Memory B cell (primary cell): ENCODE results near the gene CCDC78.
A peak's percentile ranks its signal among the peaks of the same experiment; 100 is the strongest.
"Not testable (repeated sequence)": the region's sequence is repeated elsewhere in the genome, so short reads cannot be mapped to it uniquely, and the experiment has no call there.

Experiments
- ATAC-seq: fragments of 150-1000 bp; cut with Tn5 transposase; 2 replicates; pipeline ENCODE4 v1.10.0; 2021; ENCODE audit warnings: low read depth, mild to moderate bottlenecking, moderate library complexity
- DNase-seq, 2 donors: peaks; one replicate each; pipeline ENCODE4 v3.0.0; 2022; ENCODE audit warnings: low spot score in 2 of 2
- H3K27ac Mint-ChIP-seq: one replicate; pipeline ENCODE4 v1.8.0; 2022; ENCODE audit warnings: mild to moderate bottlenecking, moderate library complexity, mixed read lengths
- H3K27me3 Mint-ChIP-seq: one replicate; pipeline ENCODE4 v1.8.0; 2022; ENCODE audit warnings: mixed read lengths
- H3K36me3 Mint-ChIP-seq: one replicate; pipeline ENCODE4 v1.8.0; 2022; ENCODE audit warnings: mild to moderate bottlenecking, mixed read lengths
- H3K4me1 Mint-ChIP-seq: one replicate; pipeline ENCODE4 v1.8.0; 2022; ENCODE audit warnings: mixed read lengths
- H3K4me3 Mint-ChIP-seq: one replicate; pipeline ENCODE4 v1.8.0; 2022; ENCODE audit warnings: mild to moderate bottlenecking, moderate library complexity, mixed read lengths
- H3K9me3 Mint-ChIP-seq: one replicate; pipeline ENCODE4 v1.8.0; 2022; ENCODE audit warnings: mixed read lengths

The CCDC78 gene

GRCh38 chr16:694863-695354, 31.3 kb downstream of the CCDC78 start:
- Mint-ChIP-seq H3K27ac (no peak overlapping the region), H3K36me3 (no peaks in the 10 kb centered on the region), H3K4me1 (peaks cover 21% of the 10 kb centered on the region), H3K9me3 (no peaks in the 10 kb centered on the region), H3K27me3 (peaks cover 6% of the 10 kb centered on the region), H3K4me3 (peak overlapping the region; percentile 47)
- ATAC-seq = no peak
- DNase-seq = no peak

GRCh38 chr16:694187-694862, 31.9 kb downstream of the CCDC78 start:
- Mint-ChIP-seq H3K27ac (no peak overlapping the region), H3K27me3 (peaks cover 6% of the 10 kb centered on the region)
- no peak for ATAC-seq

GRCh38 chr16:693766-694165, 32.5 kb downstream of the CCDC78 start:
- Mint-ChIP-seq H3K4me3 (peak overlapping the region; percentile 80), H3K4me1 (peaks cover 28% of the 10 kb centered on the region), H3K27me3 (peaks cover 6% of the 10 kb centered on the region), H3K9me3 (no peaks in the 10 kb centered on the region), H3K36me3 (no peaks in the 10 kb centered on the region), H3K27ac (no peak overlapping the region)
- DNase-seq (no peak), ATAC-seq (peak; percentile 47)

More at GRCh38 chr16:694187-694862, 31.9 kb downstream of the CCDC78 start:
- H3K9me3 Mint-ChIP-seq = no peaks in the 10 kb centered on the region
- DNase-seq = no peak
- peaks cover 25% of the 10 kb centered on the region for H3K4me1 Mint-ChIP-seq
- peak overlapping the region; percentile 74 for H3K4me3 Mint-ChIP-seq
- no peaks in the 10 kb centered on the region for H3K36me3 Mint-ChIP-seq

GRCh38 chr16:693364-693763, 32.9 kb downstream of the CCDC78 start:
- Mint-ChIP-seq H3K36me3 (no peaks in the 10 kb centered on the region), H3K4me3 (peak overlapping the region; percentile 80), H3K4me1 (peaks cover 29% of the 10 kb centered on the region), H3K27ac (no peak overlapping the region), H3K9me3 (no peaks in the 10 kb centered on the region), H3K27me3 (peaks cover 6% of the 10 kb centered on the region)
- DNase-seq = no peak
- no peak for ATAC-seq

- Mint-ChIP-seq H3K27ac (no peak overlapping the region), H3K36me3 (no peaks in the 10 kb centered on the region), H3K4me3 (peak overlapping the region; percentile 18), H3K27me3 (peaks cover 6% of the 10 kb centered on the region), H3K4me1 (peaks cover 29% of the 10 kb centered on the region), H3K9me3 (no peaks in the 10 kb centered on the region)
- DNase-seq (no peak), ATAC-seq (no peak)
Measured at GRCh38 chr16:692356-693108, 33.7 kb downstream of the CCDC78 start.

GRCh38 chr16:691242-691641, 35.0 kb downstream of the CCDC78 start:
- not testable (repeated sequence) for DNase-seq, H3K36me3 Mint-ChIP-seq, H3K27ac Mint-ChIP-seq, H3K27me3 Mint-ChIP-seq, ATAC-seq, H3K9me3 Mint-ChIP-seq
- Mint-ChIP-seq H3K4me3 (peak overlapping the region; percentile 68), H3K4me1 (peaks cover 29% of the 10 kb centered on the region)

GRCh38 chr16:689175-689897, 36.9 kb downstream of the CCDC78 start:
- peak overlapping the region; percentile 74 for H3K27ac Mint-ChIP-seq
- no peak for ATAC-seq
- H3K9me3 Mint-ChIP-seq = no peaks in the 10 kb centered on the region

GRCh38 chr16:687499-687898, 38.7 kb downstream of the CCDC78 start:
- peaks cover 17% of the 10 kb centered on the region for H3K4me1 Mint-ChIP-seq
- H3K4me3 Mint-ChIP-seq = no peak overlapping the region
- peaks cover 2% of the 10 kb centered on the region for H3K36me3 Mint-ChIP-seq
- DNase-seq (no peak), ATAC-seq (no peak)
- no peaks in the 10 kb centered on the region for H3K27me3 Mint-ChIP-seq
- no peaks in the 10 kb centered on the region for H3K9me3 Mint-ChIP-seq
- no peak overlapping the region for H3K27ac Mint-ChIP-seq

More at GRCh38 chr16:689175-689897, 36.9 kb downstream of the CCDC78 start:
- peaks cover 2% of the 10 kb centered on the region for H3K27me3 Mint-ChIP-seq
- H3K36me3 Mint-ChIP-seq = no peaks in the 10 kb centered on the region
- DNase-seq = no peak
- peaks cover 20% of the 10 kb centered on the region for H3K4me1 Mint-ChIP-seq
- H3K4me3 Mint-ChIP-seq = peak overlapping the region; percentile 86

- Mint-ChIP-seq H3K4me3 (no peak overlapping the region), H3K36me3 (peaks cover 4% of the 10 kb centered on the region), H3K9me3 (no peaks in the 10 kb centered on the region), H3K27ac (no peak overlapping the region), H3K4me1 (peaks cover 18% of the 10 kb centered on the region), H3K27me3 (no peaks in the 10 kb centered on the region)
- ATAC-seq = no peak
- DNase-seq = no peak
Measured at GRCh38 chr16:686459-687260, 39.6 kb downstream of the CCDC78 start.

- ATAC-seq (no peak), DNase-seq (no peak)
- Mint-ChIP-seq H3K36me3 (peaks cover 4% of the 10 kb centered on the region), H3K27me3 (no peaks in the 10 kb centered on the region), H3K4me3 (peak overlapping the region; percentile 58), H3K27ac (no peak overlapping the region), H3K9me3 (no peaks in the 10 kb centered on the region), H3K4me1 (peaks cover 17% of the 10 kb centered on the region)
Measured at GRCh38 chr16:685967-686366, 40.3 kb downstream of the CCDC78 start.

- no peaks in the 10 kb centered on the region for H3K27me3 Mint-ChIP-seq
- ATAC-seq = no peak
- no peak for DNase-seq
- peaks cover 4% of the 10 kb centered on the region for H3K36me3 Mint-ChIP-seq
- H3K27ac Mint-ChIP-seq = no peak overlapping the region
- no peak overlapping the region for H3K4me3 Mint-ChIP-seq
- H3K4me1 Mint-ChIP-seq = peaks cover 13% of the 10 kb centered on the region
- H3K9me3 Mint-ChIP-seq = no peaks in the 10 kb centered on the region
Measured at GRCh38 chr16:684961-685696, 41.1 kb downstream of the CCDC78 start.

GRCh38 chr16:684071-684794, 42.0 kb downstream of the CCDC78 start, which contains the start of gene JMJD8:
JMJD8 (minus strand) TSS chr16:684334; CDS start chr16:684319, 15 bp downstream.
- peak; percentile 78 for ATAC-seq
- Mint-ChIP-seq H3K27ac (peak within 1 kb of the TSS; percentile 75), H3K9me3 (no peaks in the 10 kb centered on the region), H3K4me1 (peaks cover 10% of the 10 kb centered on the region), H3K27me3 (no peaks in the 10 kb centered on the region), H3K4me3 (peak within 1 kb of the TSS; percentile 85), H3K36me3 (peaks cover 4% of the 10 kb centered on the region)
- peak; percentile 95 to 97 for DNase-seq
